Ishikawa (cell line): ENCODE data around the gene THEM5.

Experiments
- EGR1 ChIP-seq: IDR thresholded peaks from 2 replicates; pipeline ENCODE4 v1.6.1; 2012
- EP300 ChIP-seq: IDR thresholded peaks from 2 replicates; pipeline ENCODE4 v1.6.1; 2012; ENCODE audit warnings: borderline replicate concordance
- RAD21 ChIP-seq: IDR thresholded peaks from 2 replicates; pipeline ENCODE4 v1.6.1; 2012; ENCODE audit warnings: low read depth
- TAF1 ChIP-seq: IDR thresholded peaks from 2 replicates; pipeline ENCODE4 v1.6.1; 2012; ENCODE audit warnings: low read depth, mild to moderate bottlenecking
- YY1 ChIP-seq: IDR thresholded peaks from 2 replicates; pipeline ENCODE4 v1.6.1; 2012; ENCODE audit warnings: low read depth

- TF ChIP-seq EP300 (no peak), EGR1 (no peak), TAF1 (no peak), RAD21 (no peak), YY1 (no peak)
These were observed 38.7 kb upstream of the THEM5 start for GRCh38 chr1:151892190-151892589.
